DMS153 treated with DMSO at 0.1 percent for 48 hours (cell line): ENCODE data around the gene RAB3IL1.
"Not testable (repeated sequence)": the region's sequence is repeated elsewhere in the genome, so short reads cannot be mapped to it uniquely, and the experiment has no call there.

ENCODE experiments used
- DNase-seq: peaks from one replicate; lab custom pipeline; 2025; ENCODE audit not compliant: unreplicated experiment; lab: John Stamatoyannopoulos, UW

RAB3IL1 gene, protein sequence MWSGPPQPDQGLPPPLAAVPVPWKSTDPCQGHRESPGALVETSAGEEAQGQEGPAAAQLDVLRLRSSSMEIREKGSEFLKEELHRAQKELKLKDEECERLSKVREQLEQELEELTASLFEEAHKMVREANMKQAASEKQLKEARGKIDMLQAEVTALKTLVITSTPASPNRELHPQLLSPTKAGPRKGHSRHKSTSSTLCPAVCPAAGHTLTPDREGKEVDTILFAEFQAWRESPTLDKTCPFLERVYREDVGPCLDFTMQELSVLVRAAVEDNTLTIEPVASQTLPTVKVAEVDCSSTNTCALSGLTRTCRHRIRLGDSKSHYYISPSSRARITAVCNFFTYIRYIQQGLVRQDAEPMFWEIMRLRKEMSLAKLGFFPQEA

DNA sequence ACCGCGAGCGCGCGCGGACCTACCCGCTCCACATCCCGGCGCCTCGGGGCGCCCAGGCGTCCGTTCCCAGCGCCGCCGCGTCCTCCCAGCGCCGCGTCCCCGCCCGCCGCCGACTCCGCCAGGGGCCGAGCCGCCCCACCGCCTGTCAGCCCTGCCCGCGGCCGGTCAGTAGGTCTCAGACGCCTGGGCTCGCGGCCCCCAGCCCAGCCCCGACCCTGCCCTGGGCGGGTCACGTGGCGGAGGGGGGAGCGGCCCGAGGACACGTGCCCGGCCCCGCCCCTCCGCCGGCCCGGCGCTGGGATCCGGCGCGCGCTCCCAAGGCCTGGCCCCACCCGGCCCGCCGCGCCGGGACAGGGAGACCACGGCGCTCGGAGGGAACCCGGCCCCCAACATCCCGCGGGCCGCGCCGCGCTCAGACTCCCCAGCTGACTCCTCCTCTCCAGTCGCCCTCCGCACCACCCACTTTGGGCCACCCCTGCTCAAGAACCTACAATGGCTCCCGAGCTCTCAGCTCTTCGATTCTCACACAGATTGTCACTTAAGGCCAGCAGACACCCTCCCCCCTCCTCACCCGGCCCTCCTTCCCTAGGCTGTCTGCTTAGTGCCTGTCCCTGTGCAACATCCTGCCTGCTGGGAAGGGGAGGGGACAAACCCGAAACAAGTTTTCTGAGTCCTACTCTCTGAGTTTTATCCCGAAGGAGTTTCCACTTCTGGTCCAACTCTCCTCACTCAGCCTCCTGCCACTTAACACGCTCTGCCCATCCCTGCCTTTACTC is at the start of gene RAB3IL1:
TSS of gene RAB3IL1 (minus strand) at position 233 of the 776 bp plus-strand sequence. CDS start at position 34, 199 bp downstream.
- no peak for DNase-seq

DNA sequence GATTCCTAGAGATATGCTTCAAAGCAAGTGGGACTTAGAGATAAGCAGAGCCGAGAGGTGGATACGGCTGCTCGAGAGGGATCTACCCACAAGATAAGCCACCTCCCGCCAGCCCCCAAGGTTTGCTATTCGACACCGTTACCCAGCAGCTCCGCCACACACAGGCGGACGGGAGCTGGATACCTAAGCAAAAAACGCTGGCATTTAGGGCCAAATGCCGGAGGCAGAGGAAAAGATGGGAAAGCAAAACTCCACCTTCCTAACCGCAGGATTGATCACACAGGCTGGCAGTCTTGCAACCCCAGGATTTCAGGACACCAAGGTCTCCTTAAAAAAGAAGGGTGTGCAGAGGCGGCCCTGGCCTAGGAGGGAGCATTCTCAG is 49.4 kb upstream of the RAB3IL1 start:
- DNase-seq, result no peak

DNA sequence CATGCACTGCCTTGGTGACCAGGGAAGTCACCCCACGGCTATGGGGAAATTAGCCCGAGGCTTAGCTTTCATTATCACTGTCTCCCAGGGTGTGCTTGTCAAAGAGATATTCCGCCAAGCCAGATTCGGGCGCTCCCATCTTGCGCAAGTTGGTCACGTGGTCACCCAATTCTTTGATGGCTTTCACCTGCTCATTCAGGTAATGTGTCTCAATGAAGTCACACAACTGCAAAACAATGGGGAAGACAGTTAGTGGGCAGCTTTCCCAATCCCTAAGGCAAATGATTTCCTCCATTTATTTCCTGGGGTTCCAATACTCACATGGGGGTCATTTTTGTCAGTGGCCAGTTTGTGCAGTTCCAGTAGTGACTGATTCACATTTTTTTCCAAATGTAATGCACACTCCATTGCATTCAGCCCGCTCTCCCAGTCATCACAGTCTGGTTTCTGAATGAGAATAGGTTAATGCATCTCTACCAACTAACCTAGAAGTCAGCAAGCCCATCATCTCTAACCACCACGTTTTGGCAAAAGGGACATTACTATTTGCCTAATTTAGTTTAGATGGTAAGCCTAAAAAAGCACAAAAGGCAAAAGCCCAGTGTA is 47.4 kb upstream of the RAB3IL1 start:
- not testable (repeated sequence) for DNase-seq

DNA sequence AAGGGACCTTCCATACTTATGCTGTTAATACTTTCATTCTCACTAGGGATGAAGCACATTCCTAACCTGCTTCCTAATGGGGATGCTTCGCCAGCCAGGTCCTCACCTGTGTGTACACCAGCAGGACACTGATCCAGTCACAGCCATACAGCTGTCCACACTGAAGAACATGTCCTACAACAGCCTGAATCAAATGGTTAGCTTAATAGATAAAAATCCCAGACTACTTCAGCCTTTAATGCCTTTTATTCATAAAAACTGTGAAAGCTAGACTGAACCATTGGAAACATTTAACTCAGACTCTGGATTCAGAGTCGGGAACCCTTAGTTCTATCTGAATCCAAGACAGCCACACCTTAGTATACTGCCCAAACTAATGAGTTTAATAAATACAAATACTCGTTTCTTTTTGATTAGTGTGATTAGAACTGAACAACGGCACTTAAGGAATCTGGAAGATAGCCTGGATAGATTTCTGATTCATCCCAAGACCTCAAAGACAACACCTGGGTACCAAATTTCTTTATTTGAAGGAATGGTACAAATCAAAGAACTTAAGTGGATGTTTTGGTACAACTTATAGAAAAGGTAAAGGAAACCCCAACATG is 46.8 kb upstream of the RAB3IL1 start:
- DNase-seq, result no peak

DNA sequence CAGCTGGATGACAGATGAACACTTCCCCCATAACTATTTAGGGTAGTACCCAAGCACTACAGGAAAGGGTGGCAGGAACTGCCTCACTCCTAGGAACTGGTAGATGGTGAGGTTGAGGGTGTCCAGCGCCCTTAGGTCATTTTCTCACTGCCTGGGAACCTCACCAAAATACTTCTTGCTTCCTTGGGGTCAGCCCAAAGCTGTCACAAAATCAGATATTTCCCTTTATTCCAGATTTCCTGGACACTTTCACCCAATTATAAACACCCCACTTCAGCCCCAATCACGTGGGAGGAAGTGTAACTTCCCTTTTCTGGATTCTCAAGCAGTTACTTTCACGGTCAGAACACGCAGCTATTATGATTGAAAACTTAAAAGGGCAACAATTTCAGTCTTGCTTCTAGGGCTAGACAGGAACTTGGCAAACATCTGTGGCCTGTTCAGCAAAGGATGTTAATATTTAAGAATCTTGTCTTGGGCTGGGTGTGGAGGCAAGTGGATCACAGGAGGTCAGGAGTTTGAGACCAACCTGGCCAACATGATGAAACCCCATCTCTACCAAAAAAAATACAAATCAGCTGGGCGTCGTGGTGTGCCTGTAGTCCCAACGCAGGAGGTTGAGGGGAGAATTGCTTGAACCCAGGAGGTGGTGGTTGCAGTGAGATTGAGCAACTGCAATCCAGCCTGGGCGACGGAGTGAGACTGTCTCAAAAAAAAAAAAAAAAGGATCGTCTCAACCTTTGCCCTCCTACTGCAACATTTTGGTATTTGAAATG is 46.1 kb upstream of the RAB3IL1 start:
- DNase-seq, result no peak

DNA sequence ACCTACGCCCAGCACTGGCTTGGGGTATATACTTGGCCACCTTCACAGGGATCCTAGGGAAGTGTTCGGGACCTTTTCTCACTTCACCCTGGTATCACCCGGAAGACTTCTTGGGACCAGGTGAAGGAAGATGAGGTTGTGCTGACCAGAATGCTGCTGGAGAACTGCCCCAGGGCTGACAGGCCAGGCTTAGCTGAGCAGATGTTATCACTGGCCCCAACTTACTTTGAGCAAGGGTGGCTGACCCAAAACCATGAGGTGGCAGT is 45.6 kb upstream of the RAB3IL1 start:
- no peak for DNase-seq

DNA sequence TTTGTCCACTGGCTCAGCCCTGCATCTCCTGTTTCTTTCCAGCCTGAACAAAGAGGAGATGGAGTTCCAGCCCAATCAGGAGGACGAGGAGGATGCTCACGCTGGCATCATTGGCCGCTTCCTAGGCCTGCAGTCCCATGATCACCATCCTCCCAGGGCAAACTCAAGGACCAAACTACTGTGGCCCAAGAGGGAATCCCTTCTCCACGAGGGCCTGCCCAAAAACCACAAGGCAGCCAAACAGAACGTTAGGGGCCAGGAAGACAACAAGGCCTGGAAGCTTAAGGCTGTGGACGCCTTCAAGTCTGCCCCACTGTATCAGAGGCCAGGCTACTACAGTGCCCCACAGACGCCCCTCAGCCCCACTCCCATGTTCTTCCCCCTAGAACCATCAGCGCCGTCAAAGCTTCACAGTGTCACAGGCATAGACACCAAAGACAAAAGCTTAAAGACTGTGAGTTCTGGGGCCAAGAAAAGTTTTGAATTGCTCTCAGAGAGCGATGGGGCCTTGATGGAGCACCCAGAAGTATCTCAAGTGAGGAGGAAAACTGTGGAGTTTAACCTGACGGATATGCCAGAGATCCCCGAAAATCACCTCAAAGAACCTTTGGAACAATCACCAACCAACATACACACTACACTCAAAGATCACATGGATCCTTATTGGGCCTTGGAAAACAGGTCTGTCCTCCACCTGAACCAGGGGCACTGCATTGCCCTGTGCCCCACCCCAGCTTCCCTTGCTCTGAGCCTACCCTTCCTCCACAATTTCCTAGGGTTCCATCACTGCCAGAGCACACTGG is 45.0 kb upstream of the RAB3IL1 start:
- DNase-seq, result no peak

DNA sequence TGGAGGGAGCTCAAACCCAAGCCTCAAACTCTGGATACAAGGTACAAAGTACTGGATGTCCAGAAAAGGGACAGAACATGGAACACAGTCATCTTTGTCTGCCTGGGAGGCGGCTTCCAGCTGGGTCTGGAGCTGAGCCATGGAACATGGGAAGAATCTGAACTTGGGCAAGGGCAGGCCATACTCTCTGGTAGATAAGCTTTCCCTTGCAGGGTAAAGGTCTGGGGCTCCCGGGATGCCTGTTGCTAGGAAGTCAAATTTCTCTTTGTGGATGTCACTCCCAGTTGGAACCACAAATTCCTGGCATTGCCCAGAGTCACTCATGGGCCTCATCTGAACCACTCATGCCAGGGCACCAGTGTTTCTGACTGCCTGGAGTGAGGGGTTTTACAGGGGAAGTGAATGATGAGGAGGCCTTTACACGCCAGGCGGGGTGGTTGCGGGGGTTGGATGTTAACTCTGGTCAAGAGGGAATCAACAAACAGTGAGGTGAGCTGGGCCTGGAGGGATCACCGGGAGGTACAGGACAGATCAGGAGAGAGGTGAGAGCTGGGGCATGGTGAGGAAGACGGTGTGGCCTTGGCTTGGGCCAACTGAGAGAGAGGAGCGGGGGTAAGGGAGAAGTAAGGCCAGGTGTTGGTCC is 44.3 kb upstream of the RAB3IL1 start:
- DNase-seq, result no peak

DNA sequence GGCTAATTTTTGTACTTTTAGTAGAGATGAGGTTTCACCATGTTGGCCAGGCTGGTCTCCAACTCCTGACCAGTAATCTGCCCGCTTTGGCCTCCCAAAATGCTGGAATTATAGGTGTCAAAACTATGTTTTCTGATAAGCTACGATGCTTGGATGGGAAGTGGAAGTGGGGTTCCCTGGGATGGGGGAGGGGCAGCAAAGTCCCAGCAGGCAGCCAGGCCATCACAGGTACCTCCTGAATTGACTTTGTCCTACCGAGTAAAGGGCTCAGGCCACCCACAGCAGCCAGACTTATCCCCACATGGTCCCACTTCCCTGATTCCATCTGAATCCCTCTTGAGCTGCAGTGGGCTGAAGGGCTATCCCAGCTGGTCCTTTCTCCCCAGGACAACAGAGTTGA is 43.2 kb upstream of the RAB3IL1 start:
- DNase-seq, result no peak

DNA sequence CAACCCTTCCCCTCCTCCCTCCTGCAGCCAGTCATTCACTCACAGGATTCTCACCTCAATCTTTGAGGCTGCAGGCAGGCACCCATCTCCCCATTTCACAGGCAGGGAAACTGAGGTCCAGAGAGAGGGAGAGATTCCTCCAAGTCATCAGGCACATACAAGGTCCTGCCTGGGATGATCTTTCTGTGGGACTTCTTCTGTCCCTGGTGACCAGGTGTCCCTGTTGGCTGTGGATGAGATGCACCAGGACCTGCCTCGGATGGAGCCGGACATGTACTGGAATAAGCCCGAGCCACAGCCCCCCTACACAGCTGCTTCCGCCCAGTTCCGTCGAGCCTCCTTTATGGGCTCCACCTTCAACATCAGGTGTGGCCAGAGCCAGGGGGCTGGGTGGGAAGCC is 42.3 kb upstream of the RAB3IL1 start:
- no peak for DNase-seq

DNA sequence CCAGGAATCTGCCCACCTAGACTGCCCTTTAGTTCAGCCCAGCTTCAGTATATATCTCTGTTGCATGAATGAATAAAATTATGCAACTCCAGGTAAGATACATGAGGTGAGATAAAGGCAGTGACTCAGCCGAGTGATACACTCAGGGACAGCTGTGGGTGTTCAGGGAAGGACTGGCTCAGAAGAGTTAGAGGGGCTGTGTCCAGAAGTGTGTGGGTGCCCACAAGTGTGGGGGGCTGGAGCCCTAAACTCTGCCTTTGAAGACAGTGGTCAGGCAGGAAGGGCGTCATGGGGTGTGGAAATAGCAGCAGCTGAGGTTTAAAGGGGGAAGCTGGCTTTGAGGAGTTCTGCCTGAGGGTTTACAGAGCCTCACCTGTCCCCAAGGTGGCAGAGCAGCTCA is 41.7 kb upstream of the RAB3IL1 start:
- DNase-seq, result no peak

DNA sequence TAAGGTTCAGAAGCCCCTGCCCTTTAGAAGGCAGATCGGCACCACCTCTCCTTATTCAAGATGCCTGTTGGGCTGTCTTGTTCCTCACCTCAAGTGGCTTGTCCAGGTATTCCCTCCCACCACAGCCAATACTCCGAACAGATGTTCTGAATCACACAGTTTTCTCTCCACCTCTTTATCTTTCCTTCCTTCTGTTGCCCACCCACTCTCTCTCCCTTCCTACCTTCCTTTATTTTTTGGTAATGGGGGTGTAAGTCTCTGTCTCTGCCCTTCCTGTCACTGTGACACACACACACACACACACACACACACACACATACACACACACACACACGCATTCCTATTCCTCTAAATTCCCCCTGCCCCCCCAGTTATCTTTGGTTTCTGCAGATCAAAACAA is 41.2 kb upstream of the RAB3IL1 start:
- no peak for DNase-seq

DNA sequence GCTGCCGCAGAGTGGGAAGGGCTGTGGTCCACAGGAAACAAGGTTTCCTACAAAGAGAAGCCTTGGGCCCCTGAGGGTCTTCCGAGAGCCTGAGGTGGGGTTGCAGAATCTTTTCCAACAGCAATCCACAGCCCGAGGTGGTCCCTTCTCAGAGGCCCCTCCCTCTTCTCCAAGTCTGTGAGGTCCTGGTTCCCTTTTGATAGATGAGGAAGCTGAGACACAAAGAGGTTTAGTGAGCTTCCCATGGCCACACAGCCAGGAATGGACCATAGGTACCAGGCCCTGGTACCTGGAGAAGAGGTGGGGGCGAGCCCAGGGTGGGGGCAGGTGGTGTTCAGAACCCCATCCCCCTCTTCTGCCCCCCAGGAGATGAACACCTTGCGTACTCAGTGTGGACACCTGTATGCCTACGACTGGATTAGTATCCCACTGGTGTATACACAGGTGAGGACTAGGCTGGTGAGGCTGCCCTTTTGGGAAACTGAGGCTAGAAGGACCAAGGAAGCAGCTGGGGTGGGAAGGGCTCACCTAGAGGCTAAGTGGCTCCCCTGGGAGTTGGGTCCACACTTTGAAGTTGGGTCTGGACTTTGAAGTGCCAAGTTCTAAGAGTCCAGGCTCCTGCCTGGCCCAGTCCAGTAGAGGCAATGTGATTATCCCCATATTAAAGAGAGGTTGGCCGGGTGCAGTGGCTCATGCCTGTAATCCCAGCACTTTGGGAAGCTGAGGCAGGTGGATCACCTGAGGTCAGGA is 39.8 kb upstream of the RAB3IL1 start:
- no peak for DNase-seq

DNA sequence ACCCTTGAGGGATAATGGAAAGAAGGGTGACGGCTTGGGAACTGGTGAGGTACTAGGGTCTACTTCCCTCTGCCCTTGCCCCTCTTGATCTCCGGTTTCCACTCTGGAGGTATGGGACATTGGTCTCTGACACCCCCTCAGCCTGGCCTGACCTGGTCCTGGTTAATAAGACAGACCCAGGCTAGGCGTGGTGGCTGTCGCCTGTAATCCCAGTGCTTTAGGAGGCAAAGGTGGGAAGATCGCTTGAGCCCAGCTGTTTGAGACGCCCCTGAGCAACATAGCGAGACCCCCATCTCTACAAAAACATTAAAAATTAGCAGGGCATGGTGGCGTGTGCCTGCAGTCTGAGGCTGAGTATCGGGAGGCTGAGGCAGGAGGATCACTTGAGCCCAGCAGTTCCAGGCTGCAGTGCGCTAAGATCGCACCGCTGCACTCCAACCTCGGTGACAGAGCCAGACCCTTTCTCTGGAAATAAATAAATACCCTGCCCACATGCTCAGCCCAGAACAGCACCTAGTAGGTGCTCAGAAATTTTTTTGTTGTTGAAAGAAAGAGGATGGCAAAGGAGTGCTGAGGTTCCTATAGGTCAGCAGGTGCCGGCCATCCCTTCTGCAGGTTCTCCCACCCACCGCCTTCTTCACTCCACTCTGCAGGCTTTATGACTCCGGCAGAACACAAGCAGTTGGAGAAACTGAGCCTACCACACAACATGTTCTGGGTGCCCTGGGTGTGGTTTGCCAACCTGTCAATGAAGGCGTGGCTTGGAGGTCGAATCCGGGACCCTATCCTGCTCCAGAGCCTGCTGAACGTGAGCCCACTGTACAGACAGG is 39.0 kb upstream of the RAB3IL1 start:
- no peak for DNase-seq

DNA sequence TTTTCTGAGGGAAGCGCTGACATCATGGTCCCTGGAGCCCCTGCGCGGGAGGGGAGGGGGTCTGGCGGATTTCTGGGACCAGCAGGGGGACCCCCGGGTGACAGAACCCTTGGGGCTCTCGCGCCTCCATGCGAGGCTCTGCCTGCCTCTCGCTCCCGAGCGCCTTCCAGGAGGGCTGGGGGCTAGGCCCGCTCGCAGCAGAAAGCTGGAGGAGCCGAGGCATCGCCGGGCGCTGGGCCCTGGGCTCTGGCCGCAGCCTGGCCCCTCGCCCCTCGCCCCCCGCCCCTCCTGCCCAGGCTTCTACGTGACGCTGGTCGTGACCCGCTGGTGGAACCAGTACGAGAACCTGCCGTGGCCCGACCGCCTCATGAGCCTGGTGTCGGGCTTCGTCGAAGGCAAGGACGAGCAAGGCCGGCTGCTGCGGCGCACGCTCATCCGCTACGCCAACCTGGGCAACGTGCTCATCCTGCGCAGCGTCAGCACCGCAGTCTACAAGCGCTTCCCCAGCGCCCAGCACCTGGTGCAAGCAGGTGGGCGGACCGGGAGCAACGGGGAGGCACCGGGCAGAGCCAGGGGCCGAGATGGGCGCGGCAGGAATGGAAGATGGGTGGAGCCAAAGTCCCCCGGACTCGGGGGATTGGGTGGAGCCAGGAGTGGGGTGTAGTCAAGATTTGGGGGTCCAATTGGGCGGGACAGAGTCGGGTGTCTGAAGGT is 38.2 kb upstream of the RAB3IL1 start:
- DNase-seq, result peak; percentile 53

DNA sequence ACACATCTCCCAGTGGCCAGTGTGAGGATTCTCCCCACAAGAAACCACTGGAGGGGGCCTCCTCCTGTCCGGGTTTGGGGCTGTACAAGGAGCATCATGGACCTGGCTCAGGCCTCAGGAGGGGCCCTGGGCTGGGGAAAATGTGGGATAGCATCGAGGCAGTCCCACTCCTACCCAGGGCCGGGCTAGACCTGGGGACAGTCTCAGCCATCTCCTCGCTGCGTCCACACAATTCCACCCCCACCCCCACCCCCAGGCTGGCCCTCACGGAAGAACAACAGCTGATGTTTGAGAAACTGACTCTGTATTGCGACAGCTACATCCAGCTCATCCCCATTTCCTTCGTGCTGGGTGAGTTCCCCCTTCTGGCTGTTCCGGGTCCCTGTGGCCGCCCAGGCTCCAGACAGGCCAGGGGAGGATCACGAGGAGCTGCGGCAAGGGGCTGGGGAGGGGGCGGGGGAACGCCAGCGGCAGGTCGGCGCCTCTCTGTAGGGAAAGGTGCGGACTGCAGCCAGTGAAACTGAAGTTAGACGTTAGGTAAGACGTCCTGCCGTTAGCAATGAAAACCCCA is 37.6 kb upstream of the RAB3IL1 start:
- no peak for DNase-seq

DNA sequence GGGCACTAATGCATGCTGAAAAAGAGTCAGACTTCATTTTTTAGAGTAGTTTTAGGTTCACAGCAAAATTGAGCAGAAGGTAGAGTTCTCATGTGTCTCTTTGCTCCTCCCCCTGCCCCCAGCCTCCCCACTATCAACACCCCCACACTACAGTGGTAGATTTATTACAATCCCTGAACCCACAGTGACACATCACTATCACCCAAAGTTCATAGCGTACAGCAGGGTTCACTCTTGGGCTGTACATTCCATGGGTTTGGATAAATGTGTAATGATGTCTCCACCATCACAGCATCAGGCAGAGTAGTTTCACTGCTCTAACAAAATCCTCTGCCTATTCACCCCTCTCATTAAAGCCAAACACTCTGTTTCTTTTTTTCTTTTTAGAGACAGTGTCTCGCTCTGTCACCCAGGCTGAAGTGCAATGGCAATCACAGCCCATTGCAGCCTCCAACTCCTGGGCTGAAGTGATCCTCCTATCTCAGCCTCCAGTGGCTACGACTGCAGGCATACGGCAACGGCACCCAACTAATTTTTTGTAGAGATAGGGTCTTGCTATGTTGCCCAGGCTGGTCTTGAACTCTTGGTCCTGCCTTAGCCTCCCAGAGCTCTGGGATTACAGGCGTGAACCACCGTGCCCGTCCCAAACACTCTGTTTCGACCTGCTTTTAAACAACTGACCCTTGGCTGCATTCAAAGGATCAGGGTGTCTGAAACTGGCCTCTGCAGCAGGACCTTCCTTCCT is 36.9 kb upstream of the RAB3IL1 start:
- DNase-seq, result no peak
